Liver (tissue), 9 donors: ENCODE data around the gene POLR3GL. TPM values are rescaled to one million over a fixed set of nuclear protein-coding genes. Genes with fewer than 3 reads are reported as not detected.

Source experiments
- DNase-seq: peaks from one replicate; pipeline ENCODE4 v3.0.0-alpha.2; 2017; ENCODE audit warnings: low spot score
- H3K27ac ChIP-seq, 2 donors: one replicate each; pipeline ENCODE4 v1.7.0; 2013; ENCODE audit warnings: inconsistent platforms in 2 of 2, low read length in 2 of 2, control low read depth in 1 of 2, low read depth in 1 of 2, mild to moderate bottlenecking in 1 of 2
- H3K27me3 ChIP-seq, 4 donors: one replicate each; pipeline versions ENCODE4 v1.6.1 to v1.7.0; 2013; ENCODE audit warnings: low read length in 3 of 4, inconsistent platforms in 1 of 4, mild to moderate bottlenecking in 1 of 4, moderate library complexity in 1 of 4; ENCODE audit not compliant: control insufficient read depth in 4 of 4, insufficient read depth in 4 of 4
- H3K36me3 ChIP-seq, 4 donors: one replicate each; pipeline versions ENCODE4 v1.6.1 to v1.7.0; 2013; ENCODE audit warnings: low read length in 3 of 4, mild to moderate bottlenecking in 3 of 4, low read depth in 1 of 4, moderate library complexity in 1 of 4; ENCODE audit not compliant: control insufficient read depth in 4 of 4, insufficient read depth in 3 of 4
- H3K4me1 ChIP-seq, 4 donors: one replicate each; pipeline versions ENCODE4 v1.6.1 to v1.7.0; 2013; ENCODE audit warnings: low read length in 3 of 4, mild to moderate bottlenecking in 3 of 4, moderate library complexity in 1 of 4; ENCODE audit not compliant: control insufficient read depth in 4 of 4, insufficient read depth in 4 of 4
- H3K4me3 ChIP-seq, 3 donors: one replicate each; pipeline versions ENCODE4 v1.6.1 to v1.7.0; 2013; ENCODE audit warnings: low read length in 3 of 3, control low read depth in 1 of 3, low read depth in 1 of 3, mild to moderate bottlenecking in 1 of 3
- H3K9ac ChIP-seq, 2 donors: one replicate each; pipeline ENCODE4 v1.7.0; 2013; ENCODE audit warnings: low read length in 2 of 2, mild to moderate bottlenecking in 2 of 2, moderate library complexity in 2 of 2, control low read depth in 1 of 2, low read depth in 1 of 2
- H3K9me3 ChIP-seq, 4 donors: one replicate each; pipeline versions ENCODE4 v1.6.1 to v1.7.0; 2013; ENCODE audit warnings: low read length in 3 of 4; ENCODE audit not compliant: control insufficient read depth in 4 of 4
- ATF3 ChIP-seq: IDR thresholded peaks from 2 replicates; pipeline ENCODE4 v1.6.1; 2016; ENCODE audit warnings: antibody characterized with exemption
- CTCF ChIP-seq: fragments of 150-350 bp; IDR thresholded peaks from 2 replicates; pipeline ENCODE4 v1.5.1; 2017; ENCODE audit warnings: improper control_type of control experiment, low read depth, low read length; ENCODE audit not compliant: missing input control
- EGR1 ChIP-seq, 2 donors: IDR thresholded peaks; 2 replicates each; pipeline ENCODE4 v1.6.1; 2016 to 2018; ENCODE audit warnings: antibody characterized with exemption in 2 of 2, low read depth in 2 of 2
- FOXA1 ChIP-seq: IDR thresholded peaks from 2 replicates; pipeline ENCODE4 v1.6.1; 2016; ENCODE audit warnings: antibody characterized with exemption
- FOXA2 ChIP-seq: IDR thresholded peaks from 2 replicates; pipeline ENCODE4 v1.6.1; 2016; ENCODE audit warnings: antibody characterized with exemption
- GABPA ChIP-seq, 2 donors: IDR thresholded peaks in 1 of 2; conservative IDR thresholded peaks in 1 of 2; 2 replicates each; pipeline ENCODE4 v1.6.1; 2016; ENCODE audit warnings: antibody characterized with exemption in 2 of 2, mild to moderate bottlenecking in 1 of 2, moderate library complexity in 1 of 2
- HNF4A ChIP-seq, 2 donors: conservative IDR thresholded peaks; 2 replicates each; pipeline ENCODE4 v1.6.1; 2016; ENCODE audit warnings: antibody characterized with exemption in 2 of 2, mild to moderate bottlenecking in 2 of 2
- HNF4G ChIP-seq: IDR thresholded peaks from 2 replicates; pipeline ENCODE4 v1.6.1; 2016; ENCODE audit warnings: antibody characterized with exemption
- JUND ChIP-seq, 2 donors: IDR thresholded peaks; 2 replicates each; pipeline ENCODE4 v1.6.1; 2016; ENCODE audit warnings: antibody characterized with exemption in 2 of 2
- NR2F2 ChIP-seq: IDR thresholded peaks from 2 replicates; pipeline ENCODE4 v1.6.1; 2016; ENCODE audit warnings: antibody characterized with exemption
- RAD21 ChIP-seq, 2 donors: IDR thresholded peaks; 2 replicates each; pipeline ENCODE4 v1.6.1; 2016; ENCODE audit warnings: antibody characterized with exemption in 2 of 2, mild to moderate bottlenecking in 2 of 2
- RXRA ChIP-seq, 2 donors: IDR thresholded peaks; 2 replicates each; pipeline ENCODE4 v1.6.1; 2017 to 2018; ENCODE audit warnings: antibody characterized with exemption in 2 of 2, mild to moderate bottlenecking in 1 of 2
- SP1 ChIP-seq: IDR thresholded peaks from 2 replicates; pipeline ENCODE4 v1.6.1; 2018; ENCODE audit warnings: antibody characterized with exemption, mild to moderate bottlenecking
- TAF1 ChIP-seq: conservative IDR thresholded peaks from 2 replicates; pipeline ENCODE4 v1.6.1; 2016; ENCODE audit warnings: antibody characterized with exemption, mild to moderate bottlenecking
- YY1 ChIP-seq: IDR thresholded peaks from 2 replicates; pipeline ENCODE4 v1.6.1; 2016; ENCODE audit warnings: antibody characterized with exemption, mild to moderate bottlenecking
- WGBS: extraction: QIAGEN DNeasy Blood & Tissue Kit; methylation state at CpG from one replicate; pipeline ENCODE4 v1.1.7; 2013; 5-methylcytosine and 5-hydroxymethylcytosine counted together
- polyA plus RNA-seq, 2 donors: library from polyadenylated mRNA; stranded (reverse) in 1 of 2; unstranded in 1 of 2; fragments of 200-250 nt in 1 of 2; fragments of >200 nt in 1 of 2; fragmentation: Nextera tagmentation in 1 of 2; extraction: Ambion mirVana in 1 of 2; gene quantifications; one replicate each; pipeline versions ENCODE4 v1.2.1 to v1.2.3, GENCODE V29; 2013 to 2015
- total RNA-seq, 2 donors: library from RNA; depleted of rRNA; stranded (reverse); fragments of >200 nt; gene quantifications; one replicate each; pipeline ENCODE4 v1.2.3, GENCODE V29; 2014
- TF ChIP-seq, protein P1 (sequence below): IDR thresholded peaks from 2 replicates; pipeline ENCODE4 v1.6.1; 2016; ENCODE audit warnings: antibody characterized with exemption, mild to moderate bottlenecking
- TF ChIP-seq, protein P2 (sequence below): IDR thresholded peaks from 2 replicates; pipeline ENCODE4 v1.6.1; 2016; ENCODE audit warnings: antibody characterized with exemption
- TF ChIP-seq, protein P3 (sequence below): IDR thresholded peaks from 2 replicates; pipeline ENCODE4 v1.6.1; 2016; ENCODE audit warnings: antibody characterized with exemption
- donor health status: healthy.
- donor health status: healthy.
- donor health status: healthy.
- donor health status: healthy.
- donor health status: healthy.

POLR3GL gene
- total and polyA plus RNA-seq, 4 donors, result 11.9 to 23.4 (median 16.2) TPM

GRCh38 chr1:145916745-145917144 lies 47.7 kb upstream of the POLR3GL start:
- H3K9ac ChIP-seq, result no peak overlapping the region
- peaks cover 3 to 16% (median 9%) of the 10 kb centered on the region in 4 donors for H3K36me3 ChIP-seq
- H3K27me3 ChIP-seq, result no peaks in the 10 kb centered on the region
- no peaks in the 10 kb centered on the region for H3K9me3 ChIP-seq
- H3K4me1 ChIP-seq, result peaks cover 8 to 25% (median 17%) of the 10 kb centered on the region in 4 donors
- no peak overlapping the region for H3K4me3 ChIP-seq
- DNase-seq, result no peak
- WGBS, result 90% methylated on average over 5 of the region's 5 CpGs
- TF ChIP-seq HNF4A (conservative IDR thresholded peaks at IDR 0.05) (no peak), FOXA2 (no peak), YY1 (no peak), TAF1 (no peak), RXRA (IDR thresholded peaks at IDR 0.05) (no peak), ATF3 (no peak), GABPA (IDR thresholded peaks at IDR 0.05 in 1 of 2, conservative IDR thresholded peaks at IDR 0.05 in 1 of 2) (no peak), SP1 (no peak), JUND (IDR thresholded peaks at IDR 0.05) (no peak), FOXA1 (no peak), EGR1 (IDR thresholded peaks at IDR 0.05; ENCODE audit: low read depth in 2 of 2) (no peak), NR2F2 (no peak), HNF4G (no peak), CTCF (no peak), RAD21 (IDR thresholded peaks at IDR 0.05) (no peak)
- TF ChIP-seq, protein P1, sequence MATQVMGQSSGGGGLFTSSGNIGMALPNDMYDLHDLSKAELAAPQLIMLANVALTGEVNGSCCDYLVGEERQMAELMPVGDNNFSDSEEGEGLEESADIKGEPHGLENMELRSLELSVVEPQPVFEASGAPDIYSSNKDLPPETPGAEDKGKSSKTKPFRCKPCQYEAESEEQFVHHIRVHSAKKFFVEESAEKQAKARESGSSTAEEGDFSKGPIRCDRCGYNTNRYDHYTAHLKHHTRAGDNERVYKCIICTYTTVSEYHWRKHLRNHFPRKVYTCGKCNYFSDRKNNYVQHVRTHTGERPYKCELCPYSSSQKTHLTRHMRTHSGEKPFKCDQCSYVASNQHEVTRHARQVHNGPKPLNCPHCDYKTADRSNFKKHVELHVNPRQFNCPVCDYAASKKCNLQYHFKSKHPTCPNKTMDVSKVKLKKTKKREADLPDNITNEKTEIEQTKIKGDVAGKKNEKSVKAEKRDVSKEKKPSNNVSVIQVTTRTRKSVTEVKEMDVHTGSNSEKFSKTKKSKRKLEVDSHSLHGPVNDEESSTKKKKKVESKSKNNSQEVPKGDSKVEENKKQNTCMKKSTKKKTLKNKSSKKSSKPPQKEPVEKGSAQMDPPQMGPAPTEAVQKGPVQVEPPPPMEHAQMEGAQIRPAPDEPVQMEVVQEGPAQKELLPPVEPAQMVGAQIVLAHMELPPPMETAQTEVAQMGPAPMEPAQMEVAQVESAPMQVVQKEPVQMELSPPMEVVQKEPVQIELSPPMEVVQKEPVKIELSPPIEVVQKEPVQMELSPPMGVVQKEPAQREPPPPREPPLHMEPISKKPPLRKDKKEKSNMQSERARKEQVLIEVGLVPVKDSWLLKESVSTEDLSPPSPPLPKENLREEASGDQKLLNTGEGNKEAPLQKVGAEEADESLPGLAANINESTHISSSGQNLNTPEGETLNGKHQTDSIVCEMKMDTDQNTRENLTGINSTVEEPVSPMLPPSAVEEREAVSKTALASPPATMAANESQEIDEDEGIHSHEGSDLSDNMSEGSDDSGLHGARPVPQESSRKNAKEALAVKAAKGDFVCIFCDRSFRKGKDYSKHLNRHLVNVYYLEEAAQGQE, result no peak
- TF ChIP-seq, protein P2, sequence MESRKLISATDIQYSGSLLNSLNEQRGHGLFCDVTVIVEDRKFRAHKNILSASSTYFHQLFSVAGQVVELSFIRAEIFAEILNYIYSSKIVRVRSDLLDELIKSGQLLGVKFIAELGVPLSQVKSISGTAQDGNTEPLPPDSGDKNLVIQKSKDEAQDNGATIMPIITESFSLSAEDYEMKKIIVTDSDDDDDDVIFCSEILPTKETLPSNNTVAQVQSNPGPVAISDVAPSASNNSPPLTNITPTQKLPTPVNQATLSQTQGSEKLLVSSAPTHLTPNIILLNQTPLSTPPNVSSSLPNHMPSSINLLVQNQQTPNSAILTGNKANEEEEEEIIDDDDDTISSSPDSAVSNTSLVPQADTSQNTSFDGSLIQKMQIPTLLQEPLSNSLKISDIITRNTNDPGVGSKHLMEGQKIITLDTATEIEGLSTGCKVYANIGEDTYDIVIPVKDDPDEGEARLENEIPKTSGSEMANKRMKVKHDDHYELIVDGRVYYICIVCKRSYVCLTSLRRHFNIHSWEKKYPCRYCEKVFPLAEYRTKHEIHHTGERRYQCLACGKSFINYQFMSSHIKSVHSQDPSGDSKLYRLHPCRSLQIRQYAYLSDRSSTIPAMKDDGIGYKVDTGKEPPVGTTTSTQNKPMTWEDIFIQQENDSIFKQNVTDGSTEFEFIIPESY, result no peak
- TF ChIP-seq, protein P3, sequence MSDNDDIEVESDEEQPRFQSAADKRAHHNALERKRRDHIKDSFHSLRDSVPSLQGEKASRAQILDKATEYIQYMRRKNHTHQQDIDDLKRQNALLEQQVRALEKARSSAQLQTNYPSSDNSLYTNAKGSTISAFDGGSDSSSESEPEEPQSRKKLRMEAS, result no peak
- no peak overlapping the region for H3K27ac ChIP-seq
